Activated T-cell treated with anti-CD3 and anti-CD28 coated beads, Interleukin-2, amount 50 U/mL, for 1 hour (primary cell): ENCODE data around the gene TMEM94.
A peak's percentile ranks its signal among the peaks of the same experiment; 100 is the strongest.
"Not testable (repeated sequence)": the region's sequence is repeated elsewhere in the genome, so short reads cannot be mapped to it uniquely, and the experiment has no call there.

ENCODE experiments used
- DNase-seq: peaks from one replicate; pipeline ENCODE4 v3.0.0-alpha.2; 2020

The TMEM94 gene

GRCh38 chr17:75512926-75513640 is 56.6 kb downstream of the TMEM94 start:
- DNase-seq = no peak

- no peak for DNase-seq
Measured at GRCh38 chr17:75513641-75514000, 57.2 kb downstream of the TMEM94 start.

DNA sequence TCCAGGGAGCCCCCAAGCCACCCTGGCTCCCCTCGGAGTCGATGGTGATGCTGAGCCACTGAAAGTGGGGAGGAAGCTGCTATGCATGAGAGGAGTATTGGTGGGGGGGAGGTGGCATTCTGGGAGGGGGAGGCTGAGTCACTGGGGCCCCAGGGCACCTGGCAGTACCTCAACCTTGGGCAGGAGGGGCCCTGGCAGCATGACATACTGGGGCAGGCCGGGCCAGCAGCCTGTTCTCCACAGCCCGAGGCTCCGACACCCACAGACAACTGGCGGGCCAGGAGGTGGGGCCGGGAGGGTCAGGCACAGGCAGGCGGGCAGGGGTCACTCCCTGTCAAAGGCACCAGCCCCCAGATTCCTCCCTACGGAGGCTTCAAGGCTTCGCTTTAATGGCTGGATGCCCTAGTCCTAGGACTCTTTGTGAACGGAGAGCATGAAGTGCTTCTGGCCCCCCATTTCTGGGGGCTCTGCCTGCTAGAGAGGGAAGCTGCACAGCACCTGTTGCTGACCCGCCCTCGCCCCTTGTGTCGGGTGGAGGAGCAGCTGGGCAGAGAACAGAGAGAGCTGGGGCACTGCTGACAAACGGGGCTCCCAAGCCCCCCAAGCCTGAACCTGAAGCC is 58.0 kb downstream of the TMEM94 start:
- DNase-seq = no peak

DNA sequence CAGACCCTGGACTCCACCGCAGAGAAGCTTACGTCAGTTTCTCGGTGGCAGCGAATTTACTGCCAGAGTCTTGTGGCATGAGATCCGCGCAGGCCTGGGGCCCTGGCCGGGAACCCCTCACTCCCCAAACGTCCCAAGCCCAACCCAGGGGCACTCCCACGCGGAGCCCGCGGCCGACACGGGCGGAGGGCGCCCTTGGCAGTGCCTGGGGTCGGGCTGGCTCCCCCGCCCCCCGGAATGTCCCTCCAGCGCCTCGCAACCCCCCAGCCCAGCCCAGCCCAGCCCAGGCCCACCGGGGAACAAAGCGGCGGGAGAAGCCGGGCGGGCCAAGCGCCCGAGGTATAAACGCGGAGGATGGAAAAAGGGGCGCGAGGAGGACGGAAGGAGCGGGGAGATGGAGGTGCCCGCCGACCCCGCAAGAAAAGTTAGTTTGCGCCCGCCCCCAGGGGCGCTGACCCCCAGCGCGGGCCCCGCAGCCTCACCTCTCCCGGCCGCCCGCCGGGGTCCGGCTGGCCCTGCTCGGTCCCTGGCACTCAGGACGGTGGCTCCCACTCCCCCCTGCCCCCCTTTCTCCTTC is 58.6 kb downstream of the TMEM94 start:
- peak; percentile 26 for DNase-seq

GRCh38 chr17:75515496-75516254 is 59.2 kb downstream of the TMEM94 start, which contains the start of gene CASKIN2:
Gene CASKIN2, minus strand, starts transcription at chr17:75515537. Its CDS starts 1,733 bp downstream, at chr17:75513804.
- DNase-seq = peak; percentile 81

DNA sequence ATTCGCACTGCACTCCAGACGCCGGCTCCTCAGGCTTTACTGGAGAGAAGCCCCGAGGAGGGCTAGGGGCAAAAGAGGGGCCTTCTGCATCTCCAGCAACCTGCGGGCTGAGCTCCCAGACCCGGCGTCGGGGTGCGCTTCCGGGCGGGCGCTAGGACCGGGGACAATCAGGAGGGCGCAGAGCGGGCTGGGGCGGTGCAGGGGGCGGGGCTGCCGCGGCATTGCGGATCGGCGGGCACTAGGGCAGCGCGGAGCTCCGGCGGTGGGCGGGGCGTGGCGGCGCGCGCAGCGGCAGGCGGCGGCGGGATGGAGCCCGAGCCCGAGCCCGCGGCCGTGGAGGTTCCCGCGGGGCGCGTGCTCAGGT is 59.8 kb downstream of the TMEM94 start, which contains the start of gene TSEN54:
Gene TSEN54 (plus strand): TSS at position 274 of the 364 bp plus-strand sequence. CDS start 33 bp downstream, at position 307.
- peak; percentile 96 for DNase-seq

DNA sequence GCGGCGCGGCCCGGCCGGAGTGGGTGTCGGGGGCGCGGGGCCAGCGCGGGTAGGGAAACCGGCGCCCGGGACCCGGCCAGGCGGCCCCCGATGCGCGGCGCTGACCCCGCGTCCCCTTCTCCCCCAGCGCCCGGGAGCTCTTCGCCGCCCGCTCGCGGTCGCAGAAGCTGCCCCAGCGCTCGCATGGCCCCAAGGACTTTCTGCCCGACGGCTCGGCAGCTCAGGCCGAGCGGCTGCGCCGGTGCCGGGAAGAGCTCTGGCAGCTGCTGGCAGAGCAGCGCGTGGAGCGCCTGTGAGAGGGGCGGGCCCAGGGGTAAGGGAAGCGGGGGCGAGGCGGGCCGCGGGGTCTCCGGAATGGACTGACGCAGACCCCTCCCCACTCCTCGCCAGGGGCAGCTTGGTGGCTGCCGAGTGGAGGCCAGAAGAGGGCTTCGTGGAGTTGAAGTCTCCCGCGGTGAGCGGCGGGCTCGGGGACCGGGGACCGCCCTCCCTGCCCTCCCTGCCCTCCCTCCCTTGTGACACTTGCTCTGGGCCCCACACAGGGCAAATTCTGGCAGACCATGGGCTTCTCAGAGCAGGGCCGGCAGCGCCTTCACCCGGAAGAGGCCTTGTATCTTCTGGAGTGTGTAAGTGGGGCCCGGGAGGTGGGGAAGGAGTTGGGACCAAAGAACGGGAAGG is 60.3 kb downstream of the TMEM94 start:
- peak; percentile 54 for DNase-seq

DNA sequence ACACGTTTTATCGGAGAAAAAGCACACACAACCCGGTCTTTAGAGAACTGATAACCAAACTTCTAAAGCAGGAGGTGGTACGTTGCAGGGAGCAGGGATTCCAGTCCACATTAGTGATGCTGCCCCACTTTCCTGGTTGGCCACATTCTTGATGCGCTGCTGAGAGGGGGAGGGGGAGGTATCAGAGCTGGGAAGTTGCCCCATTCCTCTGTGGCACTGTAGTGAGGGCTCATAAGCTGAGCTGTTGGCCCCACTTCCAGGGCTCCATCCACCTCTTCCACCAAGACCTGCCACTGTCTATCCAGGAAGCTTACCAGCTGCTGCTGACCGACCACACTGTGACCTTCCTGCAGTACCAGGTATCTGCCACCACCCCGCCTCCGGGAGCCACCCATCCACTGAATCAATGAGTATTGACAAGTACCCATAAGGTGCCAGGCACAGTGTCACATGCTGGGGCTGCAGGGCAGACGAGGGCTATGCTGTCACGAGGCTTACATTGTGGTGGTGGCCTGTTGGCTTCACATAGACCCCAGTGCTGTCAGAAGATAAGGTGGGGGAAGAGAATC is 60.9 kb downstream of the TMEM94 start:
- peak; percentile 44 for DNase-seq

DNA sequence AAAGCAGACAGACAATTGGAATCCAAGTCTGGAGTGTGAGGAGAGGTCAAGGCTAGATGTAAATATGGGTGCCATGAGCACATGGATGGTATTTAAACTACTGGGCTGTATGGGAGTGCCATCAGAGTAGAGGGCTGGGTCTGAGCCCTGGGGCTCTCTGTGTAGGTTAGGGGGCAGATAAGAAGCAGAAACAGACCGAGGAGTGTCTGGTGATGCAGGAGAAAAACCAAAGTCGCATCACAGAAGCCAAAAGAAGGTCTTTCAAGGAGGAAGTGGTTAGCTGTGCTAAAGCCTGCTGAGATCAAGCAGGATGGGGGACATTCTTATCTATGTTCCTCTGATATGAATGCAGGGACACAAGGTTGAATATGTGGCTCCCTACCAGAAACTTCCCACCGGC is 61.8 kb downstream of the TMEM94 start:
- peak; percentile 46 for DNase-seq

DNA sequence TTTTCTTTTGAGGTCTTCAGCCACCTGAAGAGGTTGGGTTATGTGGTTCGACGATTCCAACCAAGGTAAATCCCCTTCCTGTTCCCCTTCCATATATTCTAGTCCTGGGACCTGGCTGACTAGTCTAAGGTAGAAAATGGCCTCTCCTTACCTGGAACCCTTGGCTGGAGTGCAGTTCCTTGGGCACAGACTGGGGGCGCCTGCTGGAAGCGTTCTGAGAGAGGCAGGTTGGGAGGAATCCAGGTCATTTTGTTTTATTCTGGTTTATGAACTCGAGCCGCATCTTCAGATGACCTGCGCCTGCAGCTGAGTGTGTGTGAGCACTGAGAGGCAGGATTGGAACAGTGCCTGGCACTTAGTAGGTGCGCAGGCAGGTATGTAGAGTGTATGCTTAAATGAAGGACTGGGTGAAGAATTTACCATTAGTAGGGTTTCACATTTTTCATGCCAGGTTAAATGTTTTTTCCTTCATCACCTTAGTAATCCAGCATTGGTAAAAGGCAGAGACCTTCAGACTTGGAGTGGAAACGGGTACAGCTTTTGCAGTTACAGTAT is 62.6 kb downstream of the TMEM94 start:
- DNase-seq = no peak

DNA sequence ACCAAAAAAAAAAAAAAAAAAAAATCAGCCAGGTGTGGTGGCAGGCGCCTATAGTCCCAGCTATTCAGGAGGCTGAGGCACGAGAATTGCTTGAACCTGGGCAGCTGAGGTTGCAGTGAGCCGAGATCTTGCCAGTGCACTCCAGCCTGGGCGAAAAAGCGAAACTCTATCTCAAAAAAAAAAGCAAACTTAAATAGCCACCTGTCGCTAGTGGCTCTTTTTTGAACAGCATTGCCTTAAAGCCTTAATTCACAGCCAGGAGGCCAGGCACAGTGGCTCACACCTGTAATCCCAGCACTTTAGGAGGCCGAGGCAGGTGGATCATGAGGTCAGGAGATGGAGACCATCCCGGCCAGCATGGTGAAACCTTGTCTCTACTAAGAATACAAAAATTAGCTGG is 64.0 kb downstream of the TMEM94 start:
- not testable (repeated sequence) for DNase-seq

GRCh38 chr17:75521290-75521689 is 64.9 kb downstream of the TMEM94 start:
- DNase-seq = no peak

- DNase-seq = no peak
Measured at GRCh38 chr17:75521951-75522727, 65.7 kb downstream of the TMEM94 start.

DNA sequence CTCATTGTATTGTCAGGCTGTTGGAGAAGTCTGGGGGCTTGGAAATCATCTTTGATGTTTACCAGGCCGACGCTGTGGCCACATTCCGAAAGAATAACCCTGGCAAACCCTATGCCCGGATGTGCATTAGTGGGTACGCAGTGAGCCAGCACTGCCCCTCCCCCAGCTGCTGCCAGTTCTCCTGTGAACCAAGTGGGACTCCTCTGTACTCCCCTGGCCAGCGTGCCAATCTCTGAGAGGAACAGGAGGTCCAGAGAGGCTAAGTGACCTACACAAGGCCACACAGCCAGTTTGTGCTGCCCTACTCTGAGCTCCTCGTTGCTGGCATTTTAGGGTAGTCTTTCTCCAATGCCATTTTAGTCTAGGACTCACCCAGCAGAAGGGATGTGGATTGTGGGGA is 67.2 kb downstream of the TMEM94 start:
- no peak for DNase-seq

- DNase-seq = no peak
Measured at GRCh38 chr17:75524269-75524969, 68.0 kb downstream of the TMEM94 start.

DNA sequence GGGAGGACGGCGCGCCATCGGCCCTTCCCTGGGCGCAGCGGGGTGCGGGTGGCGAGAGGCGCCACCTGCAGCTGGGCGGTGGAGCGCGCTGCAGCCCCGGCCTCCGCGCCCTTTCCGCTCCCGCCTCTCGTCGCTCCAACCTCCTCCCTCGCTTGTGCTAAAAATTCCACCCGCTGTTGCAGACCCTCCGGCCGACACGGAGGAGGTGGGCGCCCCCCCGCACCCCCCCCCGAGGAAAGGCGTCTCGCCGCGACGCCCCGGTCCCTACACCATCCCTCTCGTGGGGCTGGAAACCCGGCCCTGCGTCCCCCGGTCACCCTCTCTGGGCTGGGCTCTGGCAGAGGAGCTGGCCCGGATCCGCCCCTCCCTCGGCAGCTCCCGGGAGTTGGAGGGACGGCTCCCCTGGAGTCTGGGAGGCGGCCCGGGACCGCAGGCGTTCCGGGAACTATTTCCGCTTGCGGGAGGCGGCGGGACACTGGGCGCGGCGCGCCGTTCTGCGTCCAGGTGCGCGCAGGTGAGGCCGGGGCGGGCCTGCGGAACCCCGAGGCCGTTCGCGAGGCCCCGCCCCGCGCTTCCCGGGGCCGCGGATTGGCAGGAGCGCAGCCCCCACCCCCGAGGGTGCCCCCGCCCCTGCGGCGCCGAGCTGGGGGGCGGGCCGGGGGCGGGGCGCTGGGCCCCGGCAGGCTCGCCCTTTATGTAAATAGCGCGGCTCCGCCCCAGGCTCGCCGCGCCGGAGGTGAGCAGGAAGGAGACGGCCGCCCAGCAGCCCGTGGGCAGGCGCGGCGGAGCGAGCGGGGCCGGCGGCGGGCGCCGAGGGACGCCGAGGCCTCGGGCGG is 68.8 kb downstream of the TMEM94 start, which contains the start of gene LLGL2:
Gene LLGL2 (plus strand): TSS at position 728 of the 836 bp plus-strand sequence. CDS start 17,730 bp downstream, outside the sequence.
- peak; percentile 89 for DNase-seq

DNA sequence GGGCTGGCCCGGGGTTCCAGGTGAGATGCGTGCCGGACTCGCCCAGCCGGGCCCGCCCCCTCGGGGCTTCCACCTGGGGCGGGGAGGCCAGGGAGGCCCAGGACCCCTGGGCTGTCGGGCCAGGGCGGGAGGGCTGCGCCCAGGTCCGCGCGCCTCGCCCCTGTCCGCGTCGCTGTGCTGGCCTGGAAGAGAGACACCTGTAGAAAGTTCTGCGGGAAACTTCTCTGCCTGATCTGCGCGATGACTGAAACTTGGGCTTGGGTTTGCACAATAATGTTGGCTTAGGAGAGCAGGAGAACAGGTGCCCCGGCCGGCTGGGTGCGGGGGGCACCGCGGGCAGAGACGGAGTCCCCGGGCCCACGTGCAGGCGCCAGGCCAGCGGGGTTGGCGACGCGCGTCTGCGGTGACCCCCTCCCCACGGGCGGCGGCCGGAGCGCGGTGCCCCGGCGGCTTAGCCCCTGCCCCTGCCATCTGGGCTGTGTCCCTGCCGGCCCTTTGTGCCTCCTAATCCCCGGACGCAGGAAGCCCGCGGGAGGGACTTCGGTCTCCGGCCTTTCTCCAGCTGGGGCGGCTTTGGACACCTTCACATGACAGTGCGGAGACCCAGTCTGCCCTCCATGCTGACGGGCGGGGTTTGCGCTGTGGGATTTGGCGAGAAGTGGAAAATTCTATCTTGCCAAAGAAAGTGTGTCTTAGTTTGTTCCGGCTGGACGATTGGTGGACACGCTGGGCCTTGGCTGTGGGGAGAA is 69.5 kb downstream of the TMEM94 start:
- DNase-seq = no peak

DNA sequence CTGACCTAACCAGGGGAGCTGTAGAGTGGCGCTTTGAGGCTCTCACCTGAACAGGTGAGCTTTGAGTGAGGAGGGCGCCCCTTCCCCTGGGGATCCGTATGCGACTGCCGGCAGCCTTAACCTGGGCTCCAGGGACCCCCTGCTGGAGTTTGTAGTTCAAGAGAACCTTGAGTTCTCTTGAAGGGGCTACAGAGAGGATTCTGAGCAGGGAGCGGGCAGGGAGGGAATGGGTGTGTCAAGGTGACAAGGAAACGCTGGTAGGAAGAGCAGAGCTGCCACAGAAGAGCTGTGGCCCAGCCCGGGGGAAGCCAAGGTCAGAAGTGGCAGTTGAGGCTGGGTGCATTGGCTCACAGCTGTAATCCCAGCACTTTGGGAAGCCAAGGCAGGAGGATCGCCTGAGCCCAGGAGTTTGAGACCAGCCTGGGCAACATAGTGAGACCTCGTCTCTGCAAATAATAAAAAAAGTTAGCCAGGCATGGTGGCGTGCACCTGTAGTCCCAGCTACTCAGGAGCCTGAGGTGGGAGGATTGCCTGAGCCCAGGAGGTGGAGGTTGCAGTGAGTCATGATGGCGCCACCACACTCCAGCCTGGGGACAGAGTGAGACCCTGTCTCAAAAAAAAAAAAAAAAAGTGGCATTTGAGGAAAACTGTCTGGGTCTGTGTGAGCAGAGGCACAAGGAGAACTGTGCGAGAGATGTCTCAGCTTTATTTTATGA is 70.3 kb downstream of the TMEM94 start:
- no peak for DNase-seq
